ENCODE measurements around the gene CLNK. TPM values are rescaled to one million over a fixed set of nuclear protein-coding genes. Genes with fewer than 3 reads are reported as not detected.

The CLNK gene
- total RNA-seq, 2 donors from 2014 or later, result 0.16 TPM; not detected in 1

DNA sequence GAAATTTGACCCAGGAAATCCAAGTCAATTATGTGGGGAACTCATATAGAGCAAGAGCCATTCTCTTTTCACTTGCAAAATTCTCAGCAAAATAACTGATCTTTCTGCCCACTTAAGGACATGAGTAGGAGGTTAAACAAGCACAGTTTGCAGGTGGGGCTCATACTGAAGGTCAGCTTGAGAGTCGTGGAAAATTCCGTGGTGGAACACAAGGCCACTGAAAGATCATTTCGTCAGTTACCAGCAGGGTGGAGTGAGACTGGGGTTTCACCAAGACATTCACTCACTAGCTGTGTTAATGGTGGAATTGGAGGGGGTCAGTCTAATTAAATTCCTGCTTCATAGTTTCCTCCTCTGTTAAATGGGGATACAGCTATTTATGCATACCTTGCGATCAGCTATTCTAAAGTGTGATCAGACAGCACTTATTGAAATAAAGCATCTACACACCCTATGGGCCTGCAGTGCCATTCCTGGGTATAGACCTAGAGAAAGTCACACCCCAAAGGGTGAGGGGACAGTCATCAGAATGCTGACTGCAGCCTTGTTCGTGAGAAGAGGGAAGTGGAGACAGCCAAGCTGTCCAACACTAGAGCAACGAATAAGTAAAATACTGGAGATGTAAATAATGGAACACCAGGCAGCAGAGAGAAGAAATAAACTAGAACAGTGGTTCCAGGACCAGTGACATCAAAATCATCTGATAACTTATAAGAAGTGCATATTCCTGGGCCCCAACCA lies 42.7 kb upstream of the CLNK start:
- H3K9me3 ChIP-seq, result no peaks in the 10 kb centered on the region
- no peak overlapping the region for H3K9ac ChIP-seq (ENCODE audit: low read depth in 2 of 2, low read length in 2 of 2)
- H3K27ac ChIP-seq, result no peak overlapping the region
- no peak for DNase-seq
- intact Hi-C loops (cut with DNase I), result no loop called here
- H3K36me3 ChIP-seq, result no peaks in the 10 kb centered on the region
- H3K4me3 ChIP-seq, result no peak overlapping the region
- TF ChIP-seq, protein P1, sequence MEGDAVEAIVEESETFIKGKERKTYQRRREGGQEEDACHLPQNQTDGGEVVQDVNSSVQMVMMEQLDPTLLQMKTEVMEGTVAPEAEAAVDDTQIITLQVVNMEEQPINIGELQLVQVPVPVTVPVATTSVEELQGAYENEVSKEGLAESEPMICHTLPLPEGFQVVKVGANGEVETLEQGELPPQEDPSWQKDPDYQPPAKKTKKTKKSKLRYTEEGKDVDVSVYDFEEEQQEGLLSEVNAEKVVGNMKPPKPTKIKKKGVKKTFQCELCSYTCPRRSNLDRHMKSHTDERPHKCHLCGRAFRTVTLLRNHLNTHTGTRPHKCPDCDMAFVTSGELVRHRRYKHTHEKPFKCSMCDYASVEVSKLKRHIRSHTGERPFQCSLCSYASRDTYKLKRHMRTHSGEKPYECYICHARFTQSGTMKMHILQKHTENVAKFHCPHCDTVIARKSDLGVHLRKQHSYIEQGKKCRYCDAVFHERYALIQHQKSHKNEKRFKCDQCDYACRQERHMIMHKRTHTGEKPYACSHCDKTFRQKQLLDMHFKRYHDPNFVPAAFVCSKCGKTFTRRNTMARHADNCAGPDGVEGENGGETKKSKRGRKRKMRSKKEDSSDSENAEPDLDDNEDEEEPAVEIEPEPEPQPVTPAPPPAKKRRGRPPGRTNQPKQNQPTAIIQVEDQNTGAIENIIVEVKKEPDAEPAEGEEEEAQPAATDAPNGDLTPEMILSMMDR (IDR thresholded peaks at IDR 0.05), result no peak
- no peaks in the 10 kb centered on the region for H3K27me3 ChIP-seq
- no peaks in the 10 kb centered on the region for H3K4me1 ChIP-seq

DNA sequence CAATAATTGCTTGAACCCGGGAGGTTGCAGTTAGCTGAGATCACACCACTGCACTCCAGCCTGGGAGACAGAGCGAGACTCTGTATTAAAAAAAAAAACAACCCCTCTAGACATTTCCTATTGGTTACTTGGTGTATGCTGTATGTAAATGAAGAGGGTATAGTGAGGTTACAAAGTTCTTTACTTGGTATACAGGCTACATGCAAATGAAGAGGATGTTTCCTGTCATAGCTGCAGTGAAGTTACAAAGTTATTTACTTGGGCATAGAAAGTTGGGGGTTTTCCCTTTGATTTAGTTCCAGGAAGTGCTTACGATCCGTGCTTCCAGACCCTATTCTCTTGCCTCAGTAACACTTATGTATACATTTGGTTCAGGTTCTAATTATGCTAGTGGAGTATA lies 38.4 kb upstream of the CLNK start:
- Histone ChIP-seq H3K9me3 (no peaks in the 10 kb centered on the region), H3K27ac (no peak overlapping the region), H3K4me3 (no peak overlapping the region), H3K27me3 (no peaks in the 10 kb centered on the region), H3K36me3 (no peaks in the 10 kb centered on the region), H3K9ac (ENCODE audit: low read depth in 2 of 2, low read length in 2 of 2) (no peak overlapping the region), H3K4me1 (no peaks in the 10 kb centered on the region)
- TF ChIP-seq, protein P1 (IDR thresholded peaks at IDR 0.05), result no peak
- intact Hi-C loops (cut with DNase I), result no loop called here
- DNase-seq, result no peak

DNA sequence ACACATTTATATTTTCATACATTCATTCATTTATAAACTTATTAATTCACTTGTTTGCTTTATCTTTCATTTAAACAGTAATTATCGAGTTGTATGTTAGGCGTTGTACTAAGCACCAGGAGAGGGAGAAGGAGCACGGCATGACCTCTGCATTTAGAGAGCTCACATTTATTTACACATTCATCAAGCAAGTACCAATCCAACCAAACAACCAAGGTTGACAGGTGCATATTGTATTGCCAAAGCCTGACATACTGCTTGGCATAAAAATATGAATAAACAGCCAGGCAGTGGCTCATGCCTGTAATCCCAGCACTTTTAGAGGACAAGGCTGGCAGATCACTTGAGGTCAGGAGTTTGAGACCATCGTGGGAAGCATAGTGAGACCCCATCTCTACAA lies 37.0 kb upstream of the CLNK start:
- Histone ChIP-seq H3K4me3 (no peak overlapping the region), H3K36me3 (no peaks in the 10 kb centered on the region), H3K27ac (no peak overlapping the region), H3K9me3 (no peaks in the 10 kb centered on the region), H3K4me1 (no peaks in the 10 kb centered on the region), H3K27me3 (no peaks in the 10 kb centered on the region), H3K9ac (ENCODE audit: low read depth in 2 of 2, low read length in 2 of 2) (no peak overlapping the region)
- intact Hi-C loops (cut with DNase I), result no loop called here
- no peak for DNase-seq
- TF ChIP-seq, protein P1 (IDR thresholded peaks at IDR 0.05), result no peak

DNA sequence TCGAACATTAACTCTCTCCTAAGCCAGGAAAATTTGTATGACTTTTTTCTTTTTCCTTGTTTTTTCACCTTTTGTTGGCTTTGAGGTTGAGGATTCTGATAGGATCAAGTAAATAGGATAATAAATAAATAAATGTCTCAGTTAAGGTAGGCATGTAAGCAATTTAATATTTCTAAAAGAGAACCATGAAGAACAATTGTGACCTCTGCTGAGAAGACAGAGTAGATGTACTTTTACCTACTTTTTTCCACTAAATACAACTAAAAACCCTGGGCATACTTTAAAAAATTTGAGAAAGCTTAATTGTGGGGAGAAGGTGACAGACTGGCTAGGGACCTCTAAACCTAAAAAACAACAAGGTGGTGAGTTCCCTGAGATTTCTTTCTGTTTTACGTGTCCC lies 31.6 kb upstream of the CLNK start:
- Histone ChIP-seq H3K4me3 (no peak overlapping the region), H3K27me3 (no peaks in the 10 kb centered on the region), H3K9me3 (no peaks in the 10 kb centered on the region), H3K4me1 (no peaks in the 10 kb centered on the region), H3K36me3 (no peaks in the 10 kb centered on the region), H3K27ac (no peak overlapping the region), H3K9ac (ENCODE audit: low read depth in 2 of 2, low read length in 2 of 2) (no peak overlapping the region)
- intact Hi-C loops (cut with DNase I), result no loop called here
- DNase-seq, result no peak
- TF ChIP-seq, protein P1 (IDR thresholded peaks at IDR 0.05), result no peak

DNA sequence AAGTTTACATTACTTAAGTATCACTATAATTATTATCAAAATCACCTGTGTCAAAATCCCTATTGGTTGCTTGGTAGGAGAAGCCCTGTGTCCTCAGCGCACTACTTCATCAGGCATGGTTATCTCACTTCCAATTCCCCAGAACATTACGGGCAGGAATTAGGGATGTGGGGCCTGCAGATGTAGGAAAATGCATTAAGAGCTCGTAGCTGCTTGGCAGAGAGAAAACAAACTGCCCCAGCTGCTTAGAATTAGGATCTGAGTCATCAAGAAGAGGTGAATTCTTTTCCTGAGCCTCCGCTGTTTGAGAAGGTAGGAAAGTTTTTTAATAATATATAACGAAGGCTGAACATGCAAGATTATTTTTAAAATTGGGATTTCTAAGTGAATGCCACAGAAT lies 31.1 kb upstream of the CLNK start:
- intact Hi-C loops (cut with DNase I), result no loop called here
- no peak for DNase-seq
- H3K9ac ChIP-seq (ENCODE audit: low read depth in 2 of 2, low read length in 2 of 2), result no peak overlapping the region
- TF ChIP-seq, protein P1 (IDR thresholded peaks at IDR 0.05), result no peak
- H3K27ac ChIP-seq, result no peak overlapping the region
- H3K4me3 ChIP-seq, result no peak overlapping the region
- no peaks in the 10 kb centered on the region for H3K27me3 ChIP-seq
- no peaks in the 10 kb centered on the region for H3K36me3 ChIP-seq
- no peaks in the 10 kb centered on the region for H3K4me1 ChIP-seq
- no peaks in the 10 kb centered on the region for H3K9me3 ChIP-seq

Measured in colonic mucosa (tissue), 4 donors.